GM19455 (cell line): ENCODE data around the gene RERE.

Experiments used
- ATAC-seq: cut with Tn5 transposase; IDR thresholded peaks from one replicate; pipeline ENCODE4 v1.9.1; 2021; ENCODE audit not compliant: unreplicated experiment

Gene RERE

GRCh38 chr1:8721679-8722324 is 95.6 kb downstream of the RERE start:
- no peak for ATAC-seq

- no peak for ATAC-seq
Observed at GRCh38 chr1:8720347-8720746, 97.1 kb downstream of the RERE start.

GRCh38 chr1:8718850-8719361 is 98.5 kb downstream of the RERE start:
- ATAC-seq = no peak

GRCh38 chr1:8717148-8717547 is 100.3 kb downstream of the RERE start:
- ATAC-seq = no peak

GRCh38 chr1:8716238-8716637 is 101.2 kb downstream of the RERE start:
- no peak for ATAC-seq

GRCh38 chr1:8714173-8714572 is 103.3 kb downstream of the RERE start:
- no peak for ATAC-seq

- ATAC-seq = no peak
Observed at GRCh38 chr1:8712413-8713231, 104.8 kb downstream of the RERE start.

GRCh38 chr1:8711873-8712412 is 105.5 kb downstream of the RERE start:
- no peak for ATAC-seq

GRCh38 chr1:8711151-8711550 is 106.3 kb downstream of the RERE start:
- no peak for ATAC-seq

- ATAC-seq = no peak
Observed at GRCh38 chr1:8708259-8708658, 109.2 kb downstream of the RERE start.

- no peak for ATAC-seq
Observed at GRCh38 chr1:8706995-8707396, 110.4 kb downstream of the RERE start.

- ATAC-seq = no peak
Observed at GRCh38 chr1:8706291-8706690, 111.1 kb downstream of the RERE start.

- no peak for ATAC-seq
Observed at GRCh38 chr1:8704866-8705506, 112.5 kb downstream of the RERE start.

- ATAC-seq = peak; percentile 73
Observed at GRCh38 chr1:8702850-8703810, 114.3 kb downstream of the RERE start.

GRCh38 chr1:8702472-8702849 is 115.0 kb downstream of the RERE start:
- ATAC-seq = no peak

GRCh38 chr1:8701794-8702471 is 115.5 kb downstream of the RERE start:
- ATAC-seq = no peak

GRCh38 chr1:8699679-8700078 is 117.8 kb downstream of the RERE start:
- ATAC-seq = no peak

GRCh38 chr1:8698937-8699447 is 118.4 kb downstream of the RERE start:
- no peak for ATAC-seq

GRCh38 chr1:8698012-8698630 is 119.3 kb downstream of the RERE start:
- no peak for ATAC-seq
